GM10847 (cell line): ENCODE results near the gene NUB1.

Experiments used
- POLR2A ChIP-seq: IDR thresholded peaks from 2 replicates; pipeline ENCODE4 v1.6.1; 2011; ENCODE audit not compliant: insufficient read length; ENCODE audit errors: extremely low read depth

NUB1 gene

DNA sequence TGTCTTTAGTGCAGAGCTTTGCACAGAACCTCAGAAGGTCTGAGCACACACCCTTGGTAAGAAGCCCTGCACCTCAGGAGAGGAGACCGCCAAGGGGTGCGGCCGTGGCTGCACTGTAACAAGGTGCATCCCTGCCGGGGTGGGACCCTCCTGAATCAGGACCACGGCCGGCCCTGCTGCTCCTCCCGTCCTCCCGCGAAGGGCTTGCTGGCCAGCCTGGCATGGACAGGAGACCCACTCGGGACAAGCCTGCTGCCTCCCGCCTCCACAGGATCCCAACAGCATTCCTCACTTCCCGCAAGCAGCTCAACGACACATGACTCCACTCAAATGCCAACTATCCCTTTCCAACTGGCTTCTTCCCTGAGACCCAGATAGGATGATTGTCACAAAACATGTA is 55.4 kb downstream of the NUB1 start:
- no peak for TF ChIP-seq POLR2A

GRCh38 chr7:151398446-151399304 is 57.1 kb downstream of the NUB1 start:
- TF ChIP-seq POLR2A, result no peak

GRCh38 chr7:151399305-151399601 is 57.6 kb downstream of the NUB1 start:
- TF ChIP-seq POLR2A, result no peak

GRCh38 chr7:151399906-151400305 is 58.3 kb downstream of the NUB1 start:
- TF ChIP-seq POLR2A, result no peak

DNA sequence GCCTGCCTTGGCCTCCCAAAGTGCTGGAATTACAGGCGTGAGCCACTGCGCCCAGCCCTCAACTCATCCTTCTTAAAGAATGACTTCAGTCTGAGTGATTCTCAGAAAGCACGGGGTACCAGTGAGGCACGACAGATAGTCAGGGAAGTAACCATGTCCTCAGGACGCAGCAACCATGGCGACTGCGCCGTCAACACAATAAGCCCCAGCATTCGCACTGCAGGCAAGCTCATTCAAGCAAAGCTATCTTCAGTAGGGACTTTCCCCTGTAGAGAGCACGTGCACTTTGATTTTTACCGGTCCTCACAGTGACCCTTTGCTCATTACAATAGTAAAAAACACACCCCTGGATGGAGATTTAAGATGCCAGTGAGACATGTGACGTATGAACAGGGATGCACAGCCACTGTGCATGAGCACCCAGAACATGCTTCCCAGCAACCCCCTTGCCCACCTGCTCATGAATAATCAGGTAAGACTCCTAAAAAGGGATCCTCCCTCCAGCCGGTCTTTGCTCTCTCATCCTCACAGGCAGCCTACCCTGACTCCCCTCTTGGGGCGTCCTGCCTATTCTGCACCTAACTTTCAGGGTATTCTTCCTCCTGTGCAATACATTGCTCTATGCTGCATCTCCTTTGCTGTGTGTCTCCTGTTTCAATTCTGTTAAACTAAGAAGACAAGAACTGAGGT is 59.2 kb downstream of the NUB1 start:
- TF ChIP-seq POLR2A, result no peak

GRCh38 chr7:151402029-151402835 is 60.6 kb downstream of the NUB1 start:
- no peak for TF ChIP-seq POLR2A

GRCh38 chr7:151403764-151404163 is 62.2 kb downstream of the NUB1 start:
- no peak for TF ChIP-seq POLR2A

- TF ChIP-seq POLR2A, result no peak
These were observed 62.8 kb downstream of the NUB1 start for GRCh38 chr7:151404216-151405011.

- no peak for TF ChIP-seq POLR2A
These were observed 63.4 kb downstream of the NUB1 start for GRCh38 chr7:151405056-151405455.

- no peak for TF ChIP-seq POLR2A
These were observed 64.0 kb downstream of the NUB1 start for GRCh38 chr7:151405588-151405987.

DNA sequence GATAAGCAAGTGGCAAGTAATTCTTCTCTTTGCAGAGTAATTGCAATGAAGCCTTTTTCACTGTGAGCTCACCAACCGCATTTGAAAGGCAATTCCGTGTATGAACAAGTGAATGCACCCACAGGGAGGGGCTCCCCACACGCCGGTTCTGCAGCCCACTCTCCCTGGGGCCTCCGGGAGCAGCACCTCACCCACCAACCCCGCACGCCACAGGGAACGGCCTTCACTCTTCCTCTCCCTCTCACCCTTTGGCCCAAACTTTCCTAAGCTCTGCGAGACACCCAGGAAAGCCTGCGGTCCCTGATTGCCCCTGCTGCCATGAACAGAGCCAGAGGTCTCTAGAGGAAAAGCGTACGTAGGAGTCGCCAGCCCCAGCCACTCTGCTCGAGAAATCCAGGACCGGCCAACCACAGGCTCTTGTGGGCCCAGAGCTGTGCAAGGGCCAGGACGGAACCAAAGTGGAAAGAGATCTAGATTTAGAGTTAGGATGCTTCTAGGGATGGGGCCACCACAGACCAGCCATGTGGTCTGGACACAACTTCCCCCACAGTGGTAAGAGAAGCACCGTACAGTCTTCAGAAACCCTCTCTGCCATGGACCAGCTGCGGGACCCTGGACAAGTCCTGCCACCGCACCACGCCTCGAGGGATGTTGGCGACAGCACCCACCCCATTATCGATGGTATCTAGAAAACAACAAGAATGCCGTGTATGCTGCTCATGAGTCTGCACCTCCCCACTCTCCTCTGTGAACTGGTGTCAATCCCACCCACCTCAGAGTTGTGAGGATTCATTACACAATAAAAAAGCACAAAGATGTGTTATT is 64.7 kb downstream of the NUB1 start:
- no peak for TF ChIP-seq POLR2A

DNA sequence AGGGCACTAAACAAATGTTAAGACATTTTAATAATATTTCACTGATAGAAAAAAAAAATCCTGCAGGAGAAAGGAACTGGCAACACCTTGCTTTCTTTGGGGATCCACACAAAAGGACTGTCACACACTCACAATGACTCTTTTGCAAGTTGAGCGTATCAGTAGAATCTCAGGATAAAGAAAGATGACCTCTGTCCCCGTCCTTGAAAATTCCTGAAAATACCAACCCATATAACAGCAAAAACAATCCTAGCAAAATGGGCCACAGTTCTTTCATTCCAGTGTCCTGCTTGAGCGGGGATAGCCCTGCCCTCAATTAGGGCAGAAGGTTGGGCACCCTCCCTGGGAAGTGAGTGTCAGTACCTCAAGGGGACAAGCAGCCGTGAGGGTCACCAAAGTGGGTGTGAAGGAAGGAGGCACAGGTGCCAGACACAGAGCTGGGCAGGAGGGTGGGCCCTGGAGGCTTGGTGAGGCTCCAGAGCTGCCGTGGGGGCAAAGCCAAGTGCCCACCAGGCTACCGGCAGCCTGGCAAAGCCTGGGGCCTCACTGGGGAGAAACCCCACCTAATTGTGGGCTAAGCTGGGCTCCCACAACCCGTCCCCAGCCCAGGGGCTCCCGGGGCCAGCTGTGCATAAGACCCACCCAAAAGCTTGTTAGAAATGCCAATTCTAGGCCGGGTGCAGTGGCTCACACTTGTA is 65.4 kb downstream of the NUB1 start:
- no peak for TF ChIP-seq POLR2A

- TF ChIP-seq POLR2A, result no peak
These were observed 66.9 kb downstream of the NUB1 start for GRCh38 chr7:151408498-151408838.
